ENCODE data around the gene RASA3.

GRCh38 chr13:114092468-114092867, 40.0 kb downstream of the RASA3 start:
- TF ChIP-seq POLR2AphosphoS5 (IDR thresholded peaks at IDR 0.05; ENCODE audit: control insufficient read depth, insufficient read depth, low read depth, low read length) (no peak), ATF1 (CRISPR knock-in tag; IDR thresholded peaks at IDR 0.05) (no peak), ATF1 (tag; IDR thresholded peaks at IDR 0.05) (no peak), CTCF (IDR thresholded peaks at IDR 0.05 in 2 of 3, conservative IDR thresholded peaks at IDR 0.05 in 1 of 3; ENCODE audit: insufficient read depth in 2 of 3, low read depth in 1 of 3, low read length in 3 of 3) (no peak), CBX3 (IDR thresholded peaks at IDR 0.05; ENCODE audit: borderline replicate concordance in 1 of 2, low read length in 2 of 2) (no peak)

All from K562 (cell line).